Measurements from ENCODE around the gene TLR5. TPM values are rescaled to one million over a fixed set of nuclear protein-coding genes. Genes with fewer than 3 reads are reported as not detected.

The TLR5 gene
- polyA plus RNA-seq, 3 donors: 35.5 to 58.0 (median 45.7) TPM

DNA sequence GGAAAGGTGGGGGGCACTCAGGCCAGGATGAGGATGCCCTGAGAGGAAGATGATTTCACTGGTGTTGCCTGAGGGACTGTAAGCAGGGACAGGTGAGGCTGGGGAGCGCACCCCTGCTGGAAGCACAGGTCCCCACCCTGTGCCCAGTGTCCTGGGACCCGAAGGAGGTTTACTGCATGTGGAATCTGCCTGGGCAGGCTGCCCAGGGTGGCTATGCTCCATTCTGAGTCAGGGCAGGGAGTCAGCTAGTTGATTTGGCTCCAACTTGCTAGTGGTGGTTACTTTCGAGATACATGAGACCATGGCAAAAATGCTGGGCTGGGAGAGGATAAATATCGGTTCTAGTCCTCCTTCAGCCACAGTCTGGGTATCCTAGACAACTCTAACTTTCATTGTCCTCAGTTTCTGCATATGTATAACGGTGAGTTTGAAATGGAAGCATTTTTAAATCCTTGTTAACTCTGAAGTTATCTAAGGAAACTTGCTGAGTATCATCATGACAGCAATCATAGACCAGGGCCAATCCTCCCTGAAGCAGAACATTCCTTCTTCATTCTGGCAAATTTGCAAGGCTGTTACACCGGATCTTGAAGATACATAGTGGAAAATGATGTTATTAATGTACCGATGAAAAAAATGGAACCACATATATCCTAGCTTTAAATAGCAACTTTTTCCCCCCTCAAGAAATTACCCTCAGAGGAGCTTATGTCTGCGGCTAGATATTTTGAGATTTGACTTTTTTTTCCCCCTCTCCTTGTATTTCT lies 7.7 kb downstream of the TLR5 start:
- TF ChIP-seq, protein P1, sequence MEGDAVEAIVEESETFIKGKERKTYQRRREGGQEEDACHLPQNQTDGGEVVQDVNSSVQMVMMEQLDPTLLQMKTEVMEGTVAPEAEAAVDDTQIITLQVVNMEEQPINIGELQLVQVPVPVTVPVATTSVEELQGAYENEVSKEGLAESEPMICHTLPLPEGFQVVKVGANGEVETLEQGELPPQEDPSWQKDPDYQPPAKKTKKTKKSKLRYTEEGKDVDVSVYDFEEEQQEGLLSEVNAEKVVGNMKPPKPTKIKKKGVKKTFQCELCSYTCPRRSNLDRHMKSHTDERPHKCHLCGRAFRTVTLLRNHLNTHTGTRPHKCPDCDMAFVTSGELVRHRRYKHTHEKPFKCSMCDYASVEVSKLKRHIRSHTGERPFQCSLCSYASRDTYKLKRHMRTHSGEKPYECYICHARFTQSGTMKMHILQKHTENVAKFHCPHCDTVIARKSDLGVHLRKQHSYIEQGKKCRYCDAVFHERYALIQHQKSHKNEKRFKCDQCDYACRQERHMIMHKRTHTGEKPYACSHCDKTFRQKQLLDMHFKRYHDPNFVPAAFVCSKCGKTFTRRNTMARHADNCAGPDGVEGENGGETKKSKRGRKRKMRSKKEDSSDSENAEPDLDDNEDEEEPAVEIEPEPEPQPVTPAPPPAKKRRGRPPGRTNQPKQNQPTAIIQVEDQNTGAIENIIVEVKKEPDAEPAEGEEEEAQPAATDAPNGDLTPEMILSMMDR (IDR thresholded peaks at IDR 0.05): no peak
- DNase-seq: no peak
- Mint-ChIP-seq H3K27ac (peak overlapping the region in 3 of 7 donors; percentile 14 to 79 (median 51)), H3K9me3 (peaks cover 0 to 3% (median 0%) of the 10 kb centered on the region in 7 donors), H3K4me3 (no peak overlapping the region), H3K27me3 (ENCODE audit: low read depth in 3 of 3) (peaks cover 0 to 2% (median 0%) of the 10 kb centered on the region in 3 donors), H3K36me3 (peaks cover 58 to 72% of the 10 kb centered on the region in 2 donors), H3K4me1 (peaks cover 72% of the 10 kb centered on the region)
- no peaks in the 10 kb centered on the region for H3K9me3 ChIP-seq (replicated peaks in 1 of 2; ENCODE audit: control insufficient read depth in 1 of 2, insufficient read depth in 1 of 2, low read length in 2 of 2)
- H3K4me1 ChIP-seq (ENCODE audit: control insufficient read depth in 1 of 2, insufficient read depth in 2 of 2, low read length in 2 of 2): peaks cover 61 to 70% of the 10 kb centered on the region in 2 donors
- H3K4me2 ChIP-seq (replicated peaks; ENCODE audit: extremely low read depth, low read length, poor library complexity, severe bottlenecking): peak overlapping the region; percentile 93
- no peak overlapping the region for H3K9ac ChIP-seq (ENCODE audit: insufficient read depth, low read length, poor library complexity, severe bottlenecking)
- H3K27me3 ChIP-seq (ENCODE audit: control insufficient read depth in 2 of 2, insufficient read depth in 2 of 2, low read length in 2 of 2): no peaks in the 10 kb centered on the region
- intact Hi-C loops (cut with micrococcal nuclease): loop anchor here (10.0 kb wide), 2 partner anchors 109 to 229 kb away; partner anchors contain the start of gene SUSD4 (in 1 of the 2)
- 88% methylated on average over 5 of the region's 8 CpGs for WGBS (ENCODE audit: insufficient coverage)
- H4K20me1 ChIP-seq (ENCODE audit: insufficient read depth, low read length): peaks cover 3% of the 10 kb centered on the region
- peaks cover 16 to 65% of the 10 kb centered on the region in 2 donors for H3K36me3 ChIP-seq (replicated peaks in 1 of 2; ENCODE audit: control insufficient read depth in 1 of 2, insufficient read depth in 2 of 2, low read length in 2 of 2)
- H3K27ac ChIP-seq (ENCODE audit: low read depth in 1 of 2, low read length in 2 of 2): peak overlapping the region in 1 of 2 donors; percentile 15
- peaks cover 6% of the 10 kb centered on the region for H3K79me2 ChIP-seq (ENCODE audit: insufficient read depth, low read length)
- peak overlapping the region in 1 of 3 experiments; percentile 78 for H3K4me3 ChIP-seq (replicated peaks in 1 of 3; ENCODE audit: low read depth in 2 of 3, low read length in 3 of 3)
- no peak overlapping the region for H2AFZ ChIP-seq (ENCODE audit: insufficient read depth, low read depth, low read length, poor library complexity, severe bottlenecking)

DNA sequence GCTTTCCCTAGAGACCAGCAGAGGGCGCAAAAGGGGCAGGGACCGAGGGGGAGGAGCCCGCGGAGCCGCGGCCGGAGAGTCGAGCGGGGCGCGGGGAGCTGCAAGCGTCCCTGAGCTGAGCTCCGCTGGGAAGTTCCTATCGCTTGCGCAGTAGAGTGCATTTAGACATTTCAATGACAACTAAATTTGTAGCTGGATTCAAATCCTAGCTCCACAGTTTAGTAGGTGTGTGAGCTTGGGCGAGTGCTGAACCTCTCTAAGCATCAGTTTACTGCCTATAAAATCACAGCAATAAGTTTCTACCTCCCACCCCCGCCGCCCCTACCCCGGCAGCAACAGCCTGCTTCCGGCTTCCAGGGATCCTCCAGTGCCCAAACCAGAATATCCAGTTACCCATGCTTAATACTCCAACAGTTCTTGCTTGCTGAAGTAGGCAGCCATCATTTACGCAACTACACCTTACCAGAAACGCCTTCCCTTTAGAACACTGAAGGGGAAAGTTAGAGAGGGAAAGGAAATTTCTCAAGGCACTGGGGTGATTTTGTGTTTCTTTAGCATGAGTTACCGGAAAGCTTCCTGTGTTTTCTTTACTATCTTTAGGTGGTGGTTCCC lies 9.1 kb downstream of the TLR5 start:
- Histone ChIP-seq H4K20me1 (ENCODE audit: insufficient read depth, low read length) (peaks cover 16% of the 10 kb centered on the region), H3K4me1 (ENCODE audit: control insufficient read depth in 1 of 2, insufficient read depth in 2 of 2, low read length in 2 of 2) (peaks cover 60 to 69% of the 10 kb centered on the region in 2 donors), H3K9ac (ENCODE audit: insufficient read depth, low read length, poor library complexity, severe bottlenecking) (peak overlapping the region; percentile 32), H3K4me3 (replicated peaks in 1 of 3; ENCODE audit: low read depth in 2 of 3, low read length in 3 of 3) (peak overlapping the region; percentile 34 to 78 (median 71)), H2AFZ (ENCODE audit: insufficient read depth, low read depth, low read length, poor library complexity, severe bottlenecking) (peak overlapping the region; percentile 72), H3K36me3 (replicated peaks in 1 of 2; ENCODE audit: control insufficient read depth in 1 of 2, insufficient read depth in 2 of 2, low read length in 2 of 2) (peaks cover 18 to 60% of the 10 kb centered on the region in 2 donors), H3K79me2 (ENCODE audit: insufficient read depth, low read length) (peaks cover 6% of the 10 kb centered on the region), H3K27ac (ENCODE audit: low read depth in 1 of 2, low read length in 2 of 2) (peak overlapping the region; percentile 22 to 67), H3K4me2 (replicated peaks; ENCODE audit: extremely low read depth, low read length, poor library complexity, severe bottlenecking) (peak overlapping the region; percentile 93), H3K27me3 (ENCODE audit: control insufficient read depth in 2 of 2, insufficient read depth in 2 of 2, low read length in 2 of 2) (no peaks in the 10 kb centered on the region), H3K9me3 (replicated peaks in 1 of 2; ENCODE audit: control insufficient read depth in 1 of 2, insufficient read depth in 1 of 2, low read length in 2 of 2) (no peaks in the 10 kb centered on the region)
- peaks cover 0 to 2% (median 0%) of the 10 kb centered on the region in 7 donors for H3K9me3 Mint-ChIP-seq
- 2% methylated on average over 15 of the region's 23 CpGs for WGBS (ENCODE audit: insufficient coverage)
- H3K27me3 Mint-ChIP-seq (ENCODE audit: low read depth in 3 of 3): peaks cover 0 to 4% (median 1%) of the 10 kb centered on the region in 3 donors
- TF ChIP-seq, protein P1 (IDR thresholded peaks at IDR 0.05): peak; percentile 68
- H3K36me3 Mint-ChIP-seq: peaks cover 62 to 71% of the 10 kb centered on the region in 2 donors
- DNase-seq: peak; percentile 75 to 85 (median 77)
- peak overlapping the region; percentile 81 to 91 for H3K4me3 Mint-ChIP-seq
- peak overlapping the region; percentile 59 to 92 (median 85) for H3K27ac Mint-ChIP-seq
- intact Hi-C loops (cut with micrococcal nuclease): loop anchor here (5.0 to 10.0 kb wide), 3 partner anchors 111 to 231 kb away; partner anchors contain the start of gene SUSD4 (in 1 of the 2)
- peaks cover 76% of the 10 kb centered on the region for H3K4me1 Mint-ChIP-seq

All from CD14-positive monocyte (primary cell).